Esophagus squamous epithelium (tissue), 4 donors: ENCODE data around the gene IGBP1.
"Not testable (repeated sequence)": the region's sequence is repeated elsewhere in the genome, so short reads cannot be mapped to it uniquely, and the experiment has no call there.

ENCODE experiments used
- CTCF ChIP-seq, 6 experiments: fragments of 450-650 bp in 4 of 6; fragments of 200-600 bp in 2 of 6; sonication (generic) in 2 of 6; IDR thresholded peaks; one replicate each; pipeline ENCODE4 v1.5.1; 2016 to 2019; ENCODE audit warnings: antibody characterized with exemption in 6 of 6, mild to moderate bottlenecking in 4 of 6, moderate library complexity in 4 of 6
- POLR2A ChIP-seq, 4 donors: fragments of 450-650 bp; IDR thresholded peaks; one replicate each; pipeline ENCODE4 v1.6.1; 2017; ENCODE audit warnings: antibody characterized with exemption in 4 of 4, mild to moderate bottlenecking in 4 of 4, moderate library complexity in 3 of 4

GRCh38 chrX:70209570-70209969 lies 76.3 kb downstream of the IGBP1 start:
- TF ChIP-seq CTCF, POLR2A (IDR thresholded peaks at IDR 0.05): not testable (repeated sequence)
